ENCODE data around the gene IQCH. TPM values are rescaled to one million over a fixed set of nuclear protein-coding genes. Genes with fewer than 3 reads are reported as not detected.

IQCH gene
- total RNA-seq, 1 experiment from 2014 or later = 1.1 TPM

DNA sequence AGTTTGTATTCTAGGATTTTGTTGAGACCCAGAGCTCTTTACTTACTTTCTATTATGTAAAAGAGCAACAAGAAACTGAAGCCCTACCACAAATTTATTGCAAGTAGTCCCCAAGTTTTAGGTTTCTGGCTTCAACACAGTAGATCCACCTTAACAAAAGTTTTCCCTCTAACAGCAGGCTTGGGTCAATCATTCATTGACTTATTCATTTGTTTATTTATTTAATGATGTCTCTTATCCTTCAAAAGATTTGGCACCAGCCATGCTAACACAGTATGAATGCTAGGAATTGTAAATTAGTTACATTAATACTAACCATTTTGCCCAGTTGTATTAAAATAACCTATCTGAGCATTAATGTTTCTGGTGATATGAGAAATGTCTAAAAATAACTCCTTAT, 88.6 kb downstream of the IQCH start:
- no peak overlapping the region for H4K8ac ChIP-seq (replicated peaks; ENCODE audit: insufficient read length, low read depth, low read length)
- H2BK20ac ChIP-seq (ENCODE audit: low read depth, low read length, poor library complexity, severe bottlenecking) = no peak overlapping the region
- no peak overlapping the region for H3K56ac ChIP-seq (ENCODE audit: insufficient read length, low read depth, low read length)
- no peak overlapping the region for H3K23ac ChIP-seq (ENCODE audit: insufficient read length, low read depth, low read length)
- H3K4me2 ChIP-seq (ENCODE audit: insufficient read depth, insufficient read length, low read length) = no peak overlapping the region
- H3K4me1 ChIP-seq (ENCODE audit: insufficient read depth, low read length) = no peaks in the 10 kb centered on the region; the same call in 1 of the 2 replicates
- H3K27me3 Mint-ChIP-seq (ENCODE audit: low read depth) = no peaks in the 10 kb centered on the region
- H2BK12ac ChIP-seq (ENCODE audit: insufficient read length, low read depth, low read length) = no peak overlapping the region
- no peak overlapping the region for H3K27ac ChIP-seq (ENCODE audit: insufficient read length, low read depth, low read length)
- no peaks in the 10 kb centered on the region for H3K79me1 ChIP-seq (ENCODE audit: insufficient read depth, low read depth, low read length, poor library complexity, severe bottlenecking)
- no peak overlapping the region for H2BK15ac ChIP-seq (ENCODE audit: low read depth, low read length)
- no peak overlapping the region for H3K27ac Mint-ChIP-seq
- no peak overlapping the region for H2BK5ac ChIP-seq (ENCODE audit: insufficient read length, low read length)
- DNase-seq = no peak
- H3K9ac ChIP-seq (ENCODE audit: extremely low read depth, insufficient read length, low read length) = no peak overlapping the region
- no peak overlapping the region for H3K4me3 Mint-ChIP-seq
- H4K5ac ChIP-seq (ENCODE audit: insufficient read length, low read depth, low read length) = no peak overlapping the region
- H3K4ac ChIP-seq (ENCODE audit: low read depth, low read length) = no peak overlapping the region
- H2AFZ ChIP-seq (ENCODE audit: low read length) = no peak overlapping the region
- no peaks in the 10 kb centered on the region for H3K79me2 ChIP-seq (ENCODE audit: insufficient read depth, low read length)
- no peak overlapping the region for H4K91ac ChIP-seq (ENCODE audit: insufficient read length, low read depth, low read length)
- H2AK5ac ChIP-seq (ENCODE audit: insufficient read length, low read length) = no peak overlapping the region
- H3K9me3 Mint-ChIP-seq = peaks cover 17 to 19% of the 10 kb centered on the region in 2 experiments
- H3K14ac ChIP-seq (ENCODE audit: insufficient read depth, low read length) = no peak overlapping the region
- peaks cover 5% of the 10 kb centered on the region in 2 experiments for H3K4me1 Mint-ChIP-seq
- H2BK120ac ChIP-seq (ENCODE audit: low read depth, low read length, poor library complexity, severe bottlenecking) = no peak overlapping the region
- H3K36me3 Mint-ChIP-seq (ENCODE audit: insufficient read depth in 1 of 3, low read depth in 3 of 3) = peaks cover 10 to 26% (median 13%) of the 10 kb centered on the region in 3 experiments
- no peaks in the 10 kb centered on the region for H3K27me3 ChIP-seq (ENCODE audit: insufficient read depth, low read length)
- H3K23me2 ChIP-seq (ENCODE audit: insufficient read length, low read depth, low read length, poor library complexity, severe bottlenecking) = no peaks in the 10 kb centered on the region
- H3T11ph ChIP-seq (ENCODE audit: low read length) = no peak overlapping the region
- H3K18ac ChIP-seq (ENCODE audit: insufficient read length, low read depth, low read length) = no peak overlapping the region
- no peaks in the 10 kb centered on the region for H4K20me1 ChIP-seq (ENCODE audit: control insufficient read depth, insufficient read depth, insufficient read length)
- TF ChIP-seq, protein P1, sequence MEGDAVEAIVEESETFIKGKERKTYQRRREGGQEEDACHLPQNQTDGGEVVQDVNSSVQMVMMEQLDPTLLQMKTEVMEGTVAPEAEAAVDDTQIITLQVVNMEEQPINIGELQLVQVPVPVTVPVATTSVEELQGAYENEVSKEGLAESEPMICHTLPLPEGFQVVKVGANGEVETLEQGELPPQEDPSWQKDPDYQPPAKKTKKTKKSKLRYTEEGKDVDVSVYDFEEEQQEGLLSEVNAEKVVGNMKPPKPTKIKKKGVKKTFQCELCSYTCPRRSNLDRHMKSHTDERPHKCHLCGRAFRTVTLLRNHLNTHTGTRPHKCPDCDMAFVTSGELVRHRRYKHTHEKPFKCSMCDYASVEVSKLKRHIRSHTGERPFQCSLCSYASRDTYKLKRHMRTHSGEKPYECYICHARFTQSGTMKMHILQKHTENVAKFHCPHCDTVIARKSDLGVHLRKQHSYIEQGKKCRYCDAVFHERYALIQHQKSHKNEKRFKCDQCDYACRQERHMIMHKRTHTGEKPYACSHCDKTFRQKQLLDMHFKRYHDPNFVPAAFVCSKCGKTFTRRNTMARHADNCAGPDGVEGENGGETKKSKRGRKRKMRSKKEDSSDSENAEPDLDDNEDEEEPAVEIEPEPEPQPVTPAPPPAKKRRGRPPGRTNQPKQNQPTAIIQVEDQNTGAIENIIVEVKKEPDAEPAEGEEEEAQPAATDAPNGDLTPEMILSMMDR (conservative IDR thresholded peaks at IDR 0.05) = no peak
- H3K9me3 ChIP-seq (ENCODE audit: control insufficient read depth, low read depth, low read length) = no peaks in the 10 kb centered on the region

Measured in H9 (cell line).